Thymus (tissue), 11 donors: ENCODE measurements around the gene PHETA2. TPM values are rescaled to one million over a fixed set of nuclear protein-coding genes. Genes with fewer than 3 reads are reported as not detected.
"Not testable (repeated sequence)": the region's sequence is repeated elsewhere in the genome, so short reads cannot be mapped to it uniquely, and the experiment has no call there.

Source experiments
- DNase-seq, 9 donors: peaks; one replicate each; pipeline ENCODE4 v3.0.0-alpha.2; 2013; ENCODE audit warnings: low spot score in 9 of 9, low read depth in 6 of 9, missing footprints in 1 of 9
- H3K27ac ChIP-seq, 2 donors: one replicate each; pipeline ENCODE4 v1.5.1; 2013; ENCODE audit warnings: control low read depth in 1 of 2, low read depth in 1 of 2, low read length in 1 of 2, mild to moderate bottlenecking in 1 of 2, moderate library complexity in 1 of 2
- H3K27me3 ChIP-seq, 2 donors: one replicate each; pipeline ENCODE4 v1.5.1; 2013; ENCODE audit warnings: low read length in 1 of 2; ENCODE audit not compliant: control insufficient read depth in 2 of 2, insufficient read depth in 1 of 2
- H3K36me3 ChIP-seq, 2 donors: one replicate each; pipeline ENCODE4 v1.5.1; 2013; ENCODE audit warnings: low read length in 1 of 2, mild to moderate bottlenecking in 1 of 2, moderate library complexity in 1 of 2; ENCODE audit not compliant: control insufficient read depth in 2 of 2, insufficient read depth in 2 of 2
- H3K4me1 ChIP-seq, 2 donors: one replicate each; pipeline ENCODE4 v1.5.1; 2013; ENCODE audit warnings: low read length in 2 of 2; ENCODE audit not compliant: control insufficient read depth in 2 of 2, insufficient read depth in 2 of 2
- H3K4me3 ChIP-seq, 2 donors: one replicate each; pipeline ENCODE4 v1.5.1; 2013; ENCODE audit warnings: low read length in 2 of 2, control low read depth in 1 of 2, mild to moderate bottlenecking in 1 of 2
- H3K9me3 ChIP-seq, 2 donors: one replicate each; pipeline ENCODE4 v1.5.1; 2013; ENCODE audit warnings: low read length in 1 of 2, mild to moderate bottlenecking in 1 of 2; ENCODE audit not compliant: control insufficient read depth in 2 of 2, insufficient read depth in 1 of 2
- WGBS: extraction: QIAGEN DNeasy Blood & Tissue Kit; methylation state at CpG from one replicate; pipeline ENCODE4 v1.1.7; 2013; 5-methylcytosine and 5-hydroxymethylcytosine counted together
- polyA plus RNA-seq: library from polyadenylated mRNA; stranded (reverse); fragments of 200-250 nt; gene quantifications from one replicate; pipeline ENCODE4 v1.2.3, GENCODE V29; 2013
- total RNA-seq: library from RNA; stranded (reverse); fragments of 120-200 nt; gene quantifications from one replicate; pipeline ENCODE4 v1.2.4, GENCODE V29; 2013
- donor health status: healthy.

Gene PHETA2
- total and polyA plus RNA-seq, 2 donors: 5.1 to 5.2 TPM

- no peaks in the 10 kb centered on the region for H3K27me3 ChIP-seq
- peaks cover 13 to 30% of the 10 kb centered on the region in 2 donors for H3K36me3 ChIP-seq
- 97% methylated on average over 10 of the region's 10 CpGs for WGBS
- DNase-seq: no peak
- H3K4me1 ChIP-seq: peaks cover 8 to 19% of the 10 kb centered on the region in 2 donors
- H3K9me3 ChIP-seq: no peaks in the 10 kb centered on the region
- H3K4me3 ChIP-seq: no peak overlapping the region
- no peak overlapping the region for H3K27ac ChIP-seq
Measured at GRCh38 chr22:42066937-42067336, 7.1 kb upstream of the PHETA2 start.

- peaks cover 8 to 19% of the 10 kb centered on the region in 2 donors for H3K4me1 ChIP-seq
- H3K36me3 ChIP-seq: peaks cover 13 to 23% of the 10 kb centered on the region in 2 donors
- no peaks in the 10 kb centered on the region for H3K27me3 ChIP-seq
- H3K9me3 ChIP-seq: no peaks in the 10 kb centered on the region
- DNase-seq: no peak
- WGBS: 98% methylated on average over 14 of the region's 14 CpGs
- H3K27ac ChIP-seq: no peak overlapping the region
- H3K4me3 ChIP-seq: no peak overlapping the region
Measured at GRCh38 chr22:42067671-42068251, 6.3 kb upstream of the PHETA2 start.

GRCh38 chr22:42068291-42068690 lies 5.8 kb upstream of the PHETA2 start:
- no peak overlapping the region for H3K4me3 ChIP-seq
- peaks cover 8 to 19% of the 10 kb centered on the region in 2 donors for H3K4me1 ChIP-seq
- H3K36me3 ChIP-seq: peaks cover 13 to 19% of the 10 kb centered on the region in 2 donors
- H3K9me3 ChIP-seq: no peaks in the 10 kb centered on the region
- no peaks in the 10 kb centered on the region for H3K27me3 ChIP-seq
- no peak for DNase-seq
- H3K27ac ChIP-seq: no peak overlapping the region
- whole genome bisulfite sequencing: 99% methylated on average over 4 of the region's 4 CpGs

- 23% methylated on average over 19 of the region's 19 CpGs for WGBS
- H3K36me3 ChIP-seq: peaks cover 13 to 16% of the 10 kb centered on the region in 2 donors
- peak overlapping the region; percentile 56 to 70 for H3K4me3 ChIP-seq
- peak overlapping the region; percentile 8 to 54 for H3K27ac ChIP-seq
- no peak for DNase-seq
- H3K4me1 ChIP-seq: peaks cover 16 to 31% of the 10 kb centered on the region in 2 donors
- H3K27me3 ChIP-seq: peaks cover 0 to 8% of the 10 kb centered on the region in 2 donors
- H3K9me3 ChIP-seq: no peaks in the 10 kb centered on the region
Measured at GRCh38 chr22:42069801-42070516, 4.1 kb upstream of the PHETA2 start.

GRCh38 chr22:42070517-42071422 lies 3.3 kb upstream of the PHETA2 start, which contains the start of gene NAGA:
Gene NAGA, minus strand, starts transcription at chr22:42070812. Its CDS starts 515 bp downstream, at chr22:42070297.
- WGBS: under 1% methylated on average over 56 of the region's 56 CpGs
- peak within 1 kb of the TSS; percentile 56 to 70 for H3K4me3 ChIP-seq
- peaks cover 16 to 39% of the 10 kb centered on the region in 2 donors for H3K4me1 ChIP-seq
- peak; percentile 79 to 95 (median 86) for DNase-seq
- H3K27me3 ChIP-seq: peaks cover 0 to 8% of the 10 kb centered on the region in 2 donors
- H3K27ac ChIP-seq: peak within 1 kb of the TSS; percentile 83 to 86
- H3K9me3 ChIP-seq: no peaks in the 10 kb centered on the region
- peaks cover 7 to 8% of the 10 kb centered on the region in 2 donors for H3K36me3 ChIP-seq

- WGBS: 90% methylated on average over 7 of the region's 7 CpGs
- H3K36me3 ChIP-seq, H3K9me3 ChIP-seq, H3K27ac ChIP-seq, H3K27me3 ChIP-seq, DNase-seq: not testable (repeated sequence)
- Histone ChIP-seq H3K4me3 (peak overlapping the region in 1 of 2 donors; percentile 56), H3K4me1 (peaks cover 16 to 40% of the 10 kb centered on the region in 2 donors)
Measured at GRCh38 chr22:42071508-42071907, 2.5 kb upstream of the PHETA2 start.

GRCh38 chr22:42072606-42073330 lies 1.3 kb upstream of the PHETA2 start:
- Histone ChIP-seq H3K27ac (no peak overlapping the region), H3K9me3 (no peaks in the 10 kb centered on the region), H3K4me3 (no peak overlapping the region), H3K27me3 (peaks cover 0 to 8% of the 10 kb centered on the region in 2 donors), H3K36me3 (peaks cover 0 to under 1% of the 10 kb centered on the region in 2 donors), H3K4me1 (peaks cover 16 to 40% of the 10 kb centered on the region in 2 donors)
- WGBS: 97% methylated on average over 8 of the region's 8 CpGs
- no peak for DNase-seq

- peaks cover 0 to 8% of the 10 kb centered on the region in 2 donors for H3K27me3 ChIP-seq
- H3K27ac ChIP-seq: no peak overlapping the region
- no peaks in the 10 kb centered on the region for H3K9me3 ChIP-seq
- peaks cover 23 to 47% of the 10 kb centered on the region in 2 donors for H3K4me1 ChIP-seq
- peak overlapping the region; percentile 59 to 65 for H3K4me3 ChIP-seq
- 88% methylated on average over 14 of the region's 14 CpGs for WGBS
- H3K36me3 ChIP-seq: no peaks in the 10 kb centered on the region
- no peak for DNase-seq
Measured at GRCh38 chr22:42073621-42074041, 417 bp upstream of the PHETA2 start.
